GM12878 (cell line): ENCODE measurements around the gene PRSS16. TPM values are rescaled to one million over a fixed set of nuclear protein-coding genes. Genes with fewer than 3 reads are reported as not detected.

ENCODE experiments used
- polyA plus RNA-seq, 11 experiments: library from polyadenylated mRNA; depleted of rRNA in 4 of 11; unstranded in 6 of 11; stranded (reverse) in 5 of 11; fragments of >200 nt; fragmentation: Nextera tagmentation in 4 of 11; fragmentation: Illumina TruSeq in 1 of 11; extraction: Ambion mirVana in 4 of 11; extraction: Trizol in 1 of 11; gene quantifications; 1 replicate in 1 of 11; 2 replicates in 10 of 11; pipeline versions ENCODE4 v1.2.1 to v1.2.3, GENCODE V29; 2011 to 2016; ENCODE audit warnings: inconsistent platforms in 2 of 11, missing spikeins in 2 of 11, low read depth in 1 of 11
- total RNA-seq, 4 experiments: library from RNA; depleted of rRNA in 3 of 4; stranded (reverse); fragments of >200 nt in 3 of 4; fragmentation: Illumina TruSeq in 1 of 4; extraction: Trizol in 1 of 4; gene quantifications; 2 replicates each; pipeline versions ENCODE4 v1.2.1 to v1.2.3, GENCODE V29; 2013 to 2021
- TF ChIP-seq, protein P1 (sequence below): IDR thresholded peaks from 2 replicates; pipeline ENCODE4 v1.6.1; 2012; ENCODE audit warnings: mild to moderate bottlenecking, low read depth, low read length
- TF ChIP-seq, protein P2 (sequence below): fragments of 450-650 bp; IDR thresholded peaks from 2 replicates; pipeline ENCODE4 v1.6.1; 2017; ENCODE audit warnings: mild to moderate bottlenecking, low read depth, inconsistent platforms; ENCODE audit not compliant: poor library complexity, severe bottlenecking

The PRSS16 gene
- total and polyA plus RNA-seq, 10 of the 15 experiments (the other 5 are each of a cell fraction or from before 2014, with no cell fraction given) = 2.1 to 12.8 (median 6.6) TPM

DNA sequence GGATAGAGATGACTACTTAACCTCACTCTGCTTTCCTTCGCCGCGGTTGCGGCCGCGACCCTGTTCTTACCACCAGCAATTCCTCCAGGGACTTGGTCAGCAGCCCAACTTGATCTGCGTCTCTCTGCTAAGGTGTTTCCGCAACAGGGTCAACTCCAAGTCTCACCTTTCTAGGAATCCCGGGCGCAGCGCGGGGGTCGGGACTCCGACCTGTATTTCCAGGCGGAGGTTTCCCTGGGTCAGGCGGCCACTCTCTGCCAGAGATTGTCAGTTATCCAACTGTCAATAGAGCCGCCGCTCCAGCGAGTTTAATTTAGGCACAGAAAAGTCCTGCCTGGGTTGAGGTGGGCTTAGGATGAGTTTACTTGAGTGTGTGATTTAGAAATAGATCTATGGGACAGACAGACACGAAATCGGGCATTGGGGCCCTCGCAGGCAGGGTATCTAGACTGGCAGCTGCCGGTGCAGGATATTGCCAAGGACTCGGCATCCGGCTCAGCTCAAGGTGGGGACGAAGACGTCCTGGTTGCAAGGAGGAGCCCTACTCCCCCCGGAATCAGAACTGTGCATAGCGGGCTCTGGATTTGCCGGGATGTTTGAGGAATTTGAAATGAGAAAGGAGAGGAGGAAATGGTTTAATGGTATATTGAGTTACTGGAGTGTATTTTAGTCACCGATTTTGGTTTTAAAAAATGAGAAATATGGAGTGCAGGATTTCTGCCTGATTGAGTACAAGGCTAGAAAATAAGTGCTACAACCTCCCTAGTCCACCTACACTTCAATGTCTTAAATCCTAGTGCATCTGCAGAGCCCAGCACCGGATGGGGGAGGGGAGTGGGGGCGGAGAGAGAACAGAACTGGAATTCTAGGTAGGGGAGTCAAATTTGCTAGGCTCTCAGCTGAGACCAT is 40.9 kb downstream of the PRSS16 start (continued):
- TF ChIP-seq, protein P1, sequence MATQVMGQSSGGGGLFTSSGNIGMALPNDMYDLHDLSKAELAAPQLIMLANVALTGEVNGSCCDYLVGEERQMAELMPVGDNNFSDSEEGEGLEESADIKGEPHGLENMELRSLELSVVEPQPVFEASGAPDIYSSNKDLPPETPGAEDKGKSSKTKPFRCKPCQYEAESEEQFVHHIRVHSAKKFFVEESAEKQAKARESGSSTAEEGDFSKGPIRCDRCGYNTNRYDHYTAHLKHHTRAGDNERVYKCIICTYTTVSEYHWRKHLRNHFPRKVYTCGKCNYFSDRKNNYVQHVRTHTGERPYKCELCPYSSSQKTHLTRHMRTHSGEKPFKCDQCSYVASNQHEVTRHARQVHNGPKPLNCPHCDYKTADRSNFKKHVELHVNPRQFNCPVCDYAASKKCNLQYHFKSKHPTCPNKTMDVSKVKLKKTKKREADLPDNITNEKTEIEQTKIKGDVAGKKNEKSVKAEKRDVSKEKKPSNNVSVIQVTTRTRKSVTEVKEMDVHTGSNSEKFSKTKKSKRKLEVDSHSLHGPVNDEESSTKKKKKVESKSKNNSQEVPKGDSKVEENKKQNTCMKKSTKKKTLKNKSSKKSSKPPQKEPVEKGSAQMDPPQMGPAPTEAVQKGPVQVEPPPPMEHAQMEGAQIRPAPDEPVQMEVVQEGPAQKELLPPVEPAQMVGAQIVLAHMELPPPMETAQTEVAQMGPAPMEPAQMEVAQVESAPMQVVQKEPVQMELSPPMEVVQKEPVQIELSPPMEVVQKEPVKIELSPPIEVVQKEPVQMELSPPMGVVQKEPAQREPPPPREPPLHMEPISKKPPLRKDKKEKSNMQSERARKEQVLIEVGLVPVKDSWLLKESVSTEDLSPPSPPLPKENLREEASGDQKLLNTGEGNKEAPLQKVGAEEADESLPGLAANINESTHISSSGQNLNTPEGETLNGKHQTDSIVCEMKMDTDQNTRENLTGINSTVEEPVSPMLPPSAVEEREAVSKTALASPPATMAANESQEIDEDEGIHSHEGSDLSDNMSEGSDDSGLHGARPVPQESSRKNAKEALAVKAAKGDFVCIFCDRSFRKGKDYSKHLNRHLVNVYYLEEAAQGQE = no peak
- TF ChIP-seq, protein P2, sequence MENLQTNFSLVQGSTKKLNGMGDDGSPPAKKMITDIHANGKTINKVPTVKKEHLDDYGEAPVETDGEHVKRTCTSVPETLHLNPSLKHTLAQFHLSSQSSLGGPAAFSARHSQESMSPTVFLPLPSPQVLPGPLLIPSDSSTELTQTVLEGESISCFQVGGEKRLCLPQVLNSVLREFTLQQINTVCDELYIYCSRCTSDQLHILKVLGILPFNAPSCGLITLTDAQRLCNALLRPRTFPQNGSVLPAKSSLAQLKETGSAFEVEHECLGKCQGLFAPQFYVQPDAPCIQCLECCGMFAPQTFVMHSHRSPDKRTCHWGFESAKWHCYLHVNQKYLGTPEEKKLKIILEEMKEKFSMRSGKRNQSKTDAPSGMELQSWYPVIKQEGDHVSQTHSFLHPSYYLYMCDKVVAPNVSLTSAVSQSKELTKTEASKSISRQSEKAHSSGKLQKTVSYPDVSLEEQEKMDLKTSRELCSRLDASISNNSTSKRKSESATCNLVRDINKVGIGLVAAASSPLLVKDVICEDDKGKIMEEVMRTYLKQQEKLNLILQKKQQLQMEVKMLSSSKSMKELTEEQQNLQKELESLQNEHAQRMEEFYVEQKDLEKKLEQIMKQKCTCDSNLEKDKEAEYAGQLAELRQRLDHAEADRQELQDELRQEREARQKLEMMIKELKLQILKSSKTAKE = no peak
